Lower lobe of right lung (tissue), 2 donors: ENCODE data around the gene REPS1. TPM values are rescaled to one million over a fixed set of nuclear protein-coding genes. Genes with fewer than 3 reads are reported as not detected.

Experiments
- ATAC-seq, 2 donors: fragments of 200-7000 bp; cut with Tn5 transposase; one replicate each; pipeline ENCODE4 v1.9.1; 2020 to 2022; ENCODE audit warnings: mild to moderate bottlenecking in 2 of 2, moderate library complexity in 2 of 2
- DNase-seq: peaks from one replicate; pipeline ENCODE4 v3.0.0-alpha.2; 2020
- H3K27ac ChIP-seq: fragments of 200-600 bp; one replicate; pipeline ENCODE4 v1.8.0; 2022
- H3K27me3 ChIP-seq: fragments of 200-600 bp; one replicate; pipeline ENCODE4 v1.8.0; 2022; ENCODE audit warnings: low read depth
- H3K36me3 ChIP-seq: fragments of 200-600 bp; one replicate; pipeline ENCODE4 v1.8.0; 2022; ENCODE audit warnings: mild to moderate bottlenecking
- H3K4me1 ChIP-seq: fragments of 200-600 bp; one replicate; pipeline ENCODE4 v1.8.0; 2022
- H3K4me3 ChIP-seq: fragments of 200-600 bp; one replicate; pipeline ENCODE4 v1.8.0; 2022; ENCODE audit warnings: mild to moderate bottlenecking
- H3K9me3 ChIP-seq: fragments of 200-600 bp; one replicate; pipeline ENCODE4 v1.8.0; 2022
- intact Hi-C: fragments of 100-400 bp; cut with DNase I; formaldehyde crosslinking; loops from one replicate; pipeline ENCODE4 v1.11.0; 2022
- total RNA-seq: library from RNA; stranded (reverse); fragmentation: NEBNext Ultra II Directional; extraction: Animal tissue kit (Norgen Biotek cat#: 25700); gene quantifications from one replicate; pipeline ENCODE4 v1.2.1, GENCODE V29; 2021
- TF ChIP-seq, protein P1 (sequence below): fragments of 200-600 bp; IDR thresholded peaks from one replicate; pipeline ENCODE4 v1.8.0; 2022; ENCODE audit warnings: antibody characterized with exemption, mild to moderate bottlenecking
- donor health status: DM: no; HTN: yes; CAD: no; lungs with severe emphysema.

The REPS1 gene
- total RNA-seq, 1 donor from 2014 or later = 39.1 TPM

DNA sequence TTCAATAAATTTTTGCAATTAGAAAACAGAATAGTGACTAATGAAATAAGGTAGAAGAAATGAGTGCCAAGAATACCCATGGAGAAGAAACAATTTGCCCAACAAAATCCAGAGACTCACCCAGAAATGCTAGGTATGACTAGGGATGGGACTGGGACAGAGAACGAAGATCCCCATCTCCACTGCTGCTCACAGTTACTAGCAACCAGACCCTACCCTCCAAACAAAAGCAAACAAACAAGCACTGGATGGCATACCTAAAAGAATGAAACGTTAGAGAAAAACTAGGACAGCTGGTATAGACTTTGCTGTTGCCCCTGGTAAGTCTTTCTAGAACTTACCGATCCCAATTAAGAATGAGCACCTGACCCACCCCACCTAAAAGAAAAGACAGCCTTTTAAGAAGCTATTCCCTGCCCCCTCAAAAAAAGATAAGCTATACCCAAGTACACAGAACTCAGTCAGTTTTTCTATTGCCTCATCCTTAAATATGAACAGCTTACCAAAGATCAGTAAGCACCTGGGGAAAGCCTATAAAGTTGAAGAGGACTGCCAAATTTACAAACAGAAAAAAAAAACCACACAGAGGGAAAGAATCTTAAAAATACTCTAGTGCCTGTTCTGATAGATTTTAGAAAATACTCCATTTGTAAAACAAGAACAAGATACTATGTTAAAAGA, 31.7 kb downstream of the REPS1 start:
- intact Hi-C loops = no loop called here
- no peak for ATAC-seq

DNA sequence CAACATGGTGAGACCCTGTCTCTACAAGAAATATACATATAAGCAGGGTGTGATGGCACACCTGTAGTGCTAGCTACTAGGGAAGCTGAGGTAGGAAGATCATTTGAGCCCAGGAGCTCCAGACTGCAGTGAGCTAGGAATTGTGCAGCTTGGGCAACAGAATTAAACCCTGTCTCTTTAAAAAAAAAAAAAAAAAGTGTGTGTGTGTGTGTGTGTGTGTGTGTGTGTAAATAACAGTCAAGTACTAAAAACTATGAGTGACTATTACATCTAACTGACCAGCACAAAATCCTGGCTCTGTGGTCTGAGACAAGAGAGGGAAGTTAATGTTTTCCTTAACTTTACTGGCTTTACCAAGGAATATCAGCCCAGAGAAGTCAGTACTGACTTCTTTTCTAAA, 32.8 kb downstream of the REPS1 start:
- TF ChIP-seq, protein P1, sequence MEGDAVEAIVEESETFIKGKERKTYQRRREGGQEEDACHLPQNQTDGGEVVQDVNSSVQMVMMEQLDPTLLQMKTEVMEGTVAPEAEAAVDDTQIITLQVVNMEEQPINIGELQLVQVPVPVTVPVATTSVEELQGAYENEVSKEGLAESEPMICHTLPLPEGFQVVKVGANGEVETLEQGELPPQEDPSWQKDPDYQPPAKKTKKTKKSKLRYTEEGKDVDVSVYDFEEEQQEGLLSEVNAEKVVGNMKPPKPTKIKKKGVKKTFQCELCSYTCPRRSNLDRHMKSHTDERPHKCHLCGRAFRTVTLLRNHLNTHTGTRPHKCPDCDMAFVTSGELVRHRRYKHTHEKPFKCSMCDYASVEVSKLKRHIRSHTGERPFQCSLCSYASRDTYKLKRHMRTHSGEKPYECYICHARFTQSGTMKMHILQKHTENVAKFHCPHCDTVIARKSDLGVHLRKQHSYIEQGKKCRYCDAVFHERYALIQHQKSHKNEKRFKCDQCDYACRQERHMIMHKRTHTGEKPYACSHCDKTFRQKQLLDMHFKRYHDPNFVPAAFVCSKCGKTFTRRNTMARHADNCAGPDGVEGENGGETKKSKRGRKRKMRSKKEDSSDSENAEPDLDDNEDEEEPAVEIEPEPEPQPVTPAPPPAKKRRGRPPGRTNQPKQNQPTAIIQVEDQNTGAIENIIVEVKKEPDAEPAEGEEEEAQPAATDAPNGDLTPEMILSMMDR = no peak
- no peak for DNase-seq
- no peaks in the 10 kb centered on the region for H3K36me3 ChIP-seq
- H3K27ac ChIP-seq = no peak overlapping the region
- no peak overlapping the region for H3K4me3 ChIP-seq
- ATAC-seq = no peak
- peaks cover 27% of the 10 kb centered on the region for H3K4me1 ChIP-seq
- H3K27me3 ChIP-seq = no peaks in the 10 kb centered on the region
- intact Hi-C loops = no loop called here
- H3K9me3 ChIP-seq = no peaks in the 10 kb centered on the region

More for the DNA sequence above, 31.7 kb downstream of the REPS1 start:
- no peak overlapping the region for H3K27ac ChIP-seq
- H3K4me3 ChIP-seq = no peak overlapping the region
- H3K9me3 ChIP-seq = no peaks in the 10 kb centered on the region
- H3K4me1 ChIP-seq = peaks cover 27% of the 10 kb centered on the region
- TF ChIP-seq, protein P1 = no peak
- DNase-seq = no peak
- H3K36me3 ChIP-seq = no peaks in the 10 kb centered on the region
- no peaks in the 10 kb centered on the region for H3K27me3 ChIP-seq

DNA sequence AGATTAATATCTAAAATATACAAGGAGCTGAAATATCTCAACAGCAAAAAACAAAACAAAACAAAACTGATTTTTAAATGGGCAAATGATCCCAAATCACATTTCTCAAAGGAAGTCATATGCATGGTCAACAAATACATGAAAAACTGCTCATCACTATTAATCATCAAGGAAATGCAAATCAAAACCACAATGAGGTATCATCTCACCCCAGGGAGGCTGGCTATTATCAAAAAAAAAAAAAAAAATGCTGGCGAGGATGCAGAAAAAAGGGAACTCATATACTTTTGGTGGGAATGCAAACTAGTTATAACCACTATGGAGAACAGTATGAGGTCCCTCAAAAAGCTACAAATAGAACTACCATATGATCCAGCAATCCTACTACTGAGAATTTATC, 34.6 kb downstream of the REPS1 start:
- Histone ChIP-seq H3K27ac (no peak overlapping the region), H3K4me1 (peaks cover 27% of the 10 kb centered on the region), H3K4me3 (no peak overlapping the region), H3K27me3 (no peaks in the 10 kb centered on the region), H3K9me3 (no peaks in the 10 kb centered on the region), H3K36me3 (no peaks in the 10 kb centered on the region)
- intact Hi-C loops = no loop called here
- ATAC-seq = no peak
- TF ChIP-seq, protein P1 = no peak
- no peak for DNase-seq

DNA sequence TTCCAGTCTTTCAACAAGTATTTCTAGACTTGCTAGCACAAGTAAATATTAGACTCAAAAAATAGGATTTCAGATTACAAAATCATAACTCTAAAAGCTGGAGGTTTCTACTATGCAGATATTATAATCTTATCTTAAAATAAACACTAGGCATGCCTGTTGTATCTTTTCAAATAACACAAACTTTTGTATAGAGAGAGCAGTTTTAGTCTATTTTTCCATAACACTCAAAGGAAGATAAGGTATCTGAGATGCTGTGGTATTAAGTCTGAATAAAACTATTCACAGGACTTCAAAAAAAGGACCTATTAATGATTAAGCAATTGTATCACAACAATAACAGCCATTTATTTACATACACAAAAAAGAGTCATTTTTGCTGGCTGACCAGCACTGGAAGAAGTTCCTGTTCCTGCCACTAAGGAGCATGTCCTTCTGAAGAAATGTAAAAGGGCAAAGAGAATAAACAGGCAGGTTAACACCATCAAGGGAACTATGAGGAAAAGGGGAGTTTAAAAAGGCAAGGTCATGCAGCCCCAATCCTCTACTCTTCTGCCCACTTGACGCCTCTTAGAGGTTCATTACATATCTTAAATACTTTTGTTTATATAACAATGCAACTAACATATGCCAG, 39.4 kb downstream of the REPS1 start:
- no peak overlapping the region for H3K4me3 ChIP-seq
- intact Hi-C loops = no loop called here
- no peaks in the 10 kb centered on the region for H3K27me3 ChIP-seq
- ATAC-seq (no peak), DNase-seq (no peak)
- H3K4me1 ChIP-seq = peaks cover 7% of the 10 kb centered on the region
- H3K27ac ChIP-seq = no peak overlapping the region
- H3K9me3 ChIP-seq = no peaks in the 10 kb centered on the region
- peaks cover 17% of the 10 kb centered on the region for H3K36me3 ChIP-seq
- TF ChIP-seq, protein P1 = no peak

DNA sequence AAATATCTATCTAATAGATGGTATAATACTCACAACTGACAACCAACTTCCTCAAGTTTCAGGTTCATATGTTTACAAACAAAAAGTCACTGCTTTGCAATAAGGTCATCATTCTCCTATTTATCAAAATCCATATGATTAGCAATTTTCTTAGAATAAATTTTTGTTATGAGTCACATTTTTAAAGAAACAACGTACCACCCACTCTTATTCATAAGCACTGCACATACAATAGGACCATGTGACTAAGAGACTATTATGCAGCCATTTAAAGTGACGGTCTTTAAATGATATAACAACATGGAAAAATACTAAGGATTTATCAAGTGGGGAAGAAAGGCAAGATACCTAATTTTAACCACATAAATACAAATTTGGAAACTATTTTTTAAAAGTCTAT, 40.0 kb downstream of the REPS1 start:
- Histone ChIP-seq H3K4me3 (no peak overlapping the region), H3K4me1 (peaks cover 7% of the 10 kb centered on the region), H3K27me3 (no peaks in the 10 kb centered on the region), H3K9me3 (no peaks in the 10 kb centered on the region), H3K27ac (no peak overlapping the region), H3K36me3 (peaks cover 23% of the 10 kb centered on the region)
- intact Hi-C loops = no loop called here
- DNase-seq (no peak), ATAC-seq (no peak)
- TF ChIP-seq, protein P1 = no peak
